HG03439 (cell line): ENCODE data around the gene TMC1.
"Not testable (repeated sequence)": the region's sequence is repeated elsewhere in the genome, so short reads cannot be mapped to it uniquely, and the experiment has no call there.

Experiments used
- ATAC-seq: cut with Tn5 transposase; IDR thresholded peaks from one replicate; pipeline ENCODE4 v1.9.1; 2021; ENCODE audit warnings: mild to moderate bottlenecking, moderate library complexity; ENCODE audit not compliant: unreplicated experiment

Gene TMC1

GRCh38 chr9:72521416-72521815 is at the start of gene TMC1:
TSS of gene TMC1 (plus strand) at chr9:72521608. CDS start at chr9:72648649, 127,041 bp downstream.
- ATAC-seq, result not testable (repeated sequence)

GRCh38 chr9:72473474-72474261 is 47.7 kb upstream of the TMC1 start:
- ATAC-seq, result peak; percentile 86

GRCh38 chr9:72474676-72475075 is 46.7 kb upstream of the TMC1 start:
- ATAC-seq, result no peak

- no peak for ATAC-seq
Measured at GRCh38 chr9:72476100-72476499, 45.3 kb upstream of the TMC1 start.

GRCh38 chr9:72476617-72477437 is 44.6 kb upstream of the TMC1 start:
- no peak for ATAC-seq

- ATAC-seq, result no peak
Measured at GRCh38 chr9:72477930-72478518, 43.4 kb upstream of the TMC1 start.

- no peak for ATAC-seq
Measured at GRCh38 chr9:72478966-72479365, 42.4 kb upstream of the TMC1 start.

GRCh38 chr9:72480261-72480660 is 41.1 kb upstream of the TMC1 start:
- ATAC-seq, result not testable (repeated sequence)

- ATAC-seq, result no peak
Measured at GRCh38 chr9:72480921-72481320, 40.5 kb upstream of the TMC1 start.

- no peak for ATAC-seq
Measured at GRCh38 chr9:72485821-72486593, 35.4 kb upstream of the TMC1 start.

- ATAC-seq, result no peak
Measured at GRCh38 chr9:72486594-72486955, 34.8 kb upstream of the TMC1 start.

GRCh38 chr9:72487665-72488064 is 33.7 kb upstream of the TMC1 start:
- not testable (repeated sequence) for ATAC-seq

GRCh38 chr9:72489986-72490385 is 31.4 kb upstream of the TMC1 start:
- no peak for ATAC-seq

GRCh38 chr9:72491242-72491641 is 30.2 kb upstream of the TMC1 start:
- no peak for ATAC-seq

- no peak for ATAC-seq
Measured at GRCh38 chr9:72494051-72494450, 27.4 kb upstream of the TMC1 start.

- no peak for ATAC-seq
Measured at GRCh38 chr9:72497447-72498046, 23.9 kb upstream of the TMC1 start.

GRCh38 chr9:72506615-72507014 is 14.8 kb upstream of the TMC1 start:
- ATAC-seq, result no peak

- ATAC-seq, result no peak
Measured at GRCh38 chr9:72509053-72509452, 12.4 kb upstream of the TMC1 start.

GRCh38 chr9:72509635-72510034 is 11.8 kb upstream of the TMC1 start:
- peak; percentile 82 for ATAC-seq

GRCh38 chr9:72521011-72521410 is 397 bp upstream of the TMC1 start:
- ATAC-seq, result not testable (repeated sequence)
